Cardiac muscle cell (in vitro differentiated cells and primary cell): ENCODE results near the gene TACO1. TPM values are rescaled to one million over a fixed set of nuclear protein-coding genes. Genes with fewer than 3 reads are reported as not detected.

Experiments used
- DNase-seq, 2 donors: peaks; one replicate each; pipeline versions ENCODE4 v3.0.0 to v3.0.0-alpha.2; 2010 to 2017; ENCODE audit warnings: low read depth in 1 of 2, low spot score in 1 of 2
- H3K27ac ChIP-seq: fragments of 200-600 bp; sonication (generic); 2 replicates; pipeline ENCODE4 v1.5.1; 2016
- H3K27me3 ChIP-seq: fragments of 200-600 bp; sonication (generic); 2 replicates; pipeline ENCODE4 v1.6.0; 2016; ENCODE audit warnings: control low read depth
- H3K36me3 ChIP-seq: fragments of 200-600 bp; sonication (generic); 2 replicates; pipeline ENCODE4 v1.5.1; 2016; ENCODE audit warnings: control low read depth
- H3K4me1 ChIP-seq: fragments of 200-600 bp; sonication (generic); 2 replicates; pipeline ENCODE4 v1.8.1; 2017; ENCODE audit warnings: low read depth, mild to moderate bottlenecking, mixed run types
- H3K4me3 ChIP-seq: fragments of 200-600 bp; sonication (generic); 2 replicates; pipeline ENCODE4 v1.5.1; 2016; ENCODE audit warnings: mild to moderate bottlenecking
- H3K9me3 ChIP-seq: fragments of 200-600 bp; sonication (generic); 2 replicates; pipeline ENCODE4 v1.5.1; 2017; ENCODE audit warnings: low read depth, mild to moderate bottlenecking, control low read depth
- CTCF ChIP-seq: IDR thresholded peaks from 2 replicates; pipeline ENCODE4 v1.5.1; 2012; ENCODE audit warnings: low read depth, mild to moderate bottlenecking, low read length
- polyA plus RNA-seq: library from polyadenylated mRNA; unstranded; fragments of >200 nt; fragmentation: Nextera tagmentation; extraction: Ambion mirVana; gene quantifications from 2 replicates; pipeline ENCODE4 v1.2.1, GENCODE V29; 2016
- total RNA-seq: library from RNA; depleted of rRNA; stranded (reverse); fragments of >200 nt; gene quantifications from 2 replicates; pipeline ENCODE4 v1.2.3, GENCODE V29; 2016

TACO1 gene
- total and polyA plus RNA-seq, 2 experiments from 2014 or later: 25.6 to 54.9 TPM

DNA sequence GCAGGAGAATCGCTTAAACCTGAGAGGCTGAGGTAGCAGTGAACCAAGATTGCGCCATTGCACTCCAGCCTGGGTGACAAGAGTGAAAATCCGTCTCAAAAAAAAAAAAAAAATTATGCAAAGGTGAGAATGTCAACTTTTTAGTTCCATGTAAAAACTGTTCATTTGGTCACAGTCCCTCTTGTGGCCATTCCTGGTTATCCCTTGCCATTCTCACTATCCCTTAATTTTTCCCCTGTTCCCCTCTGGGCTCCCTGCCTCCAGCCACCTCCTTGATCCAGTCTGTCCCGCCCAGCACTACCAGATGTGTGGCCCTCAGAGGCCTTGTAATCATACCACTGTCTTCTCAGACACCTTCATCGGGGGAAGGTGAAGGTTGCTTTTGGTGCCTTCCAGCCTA lies 27.1 kb upstream of the TACO1 start:
- Histone ChIP-seq H3K9me3 (no peaks in the 10 kb centered on the region), H3K4me3 (no peak overlapping the region), H3K4me1 (peaks cover 16% of the 10 kb centered on the region), H3K36me3 (no peaks in the 10 kb centered on the region), H3K27me3 (no peaks in the 10 kb centered on the region), H3K27ac (no peak overlapping the region)
- peak; percentile 34 for TF ChIP-seq CTCF
- peak in 1 of 2 donors; percentile 6 for DNase-seq

DNA sequence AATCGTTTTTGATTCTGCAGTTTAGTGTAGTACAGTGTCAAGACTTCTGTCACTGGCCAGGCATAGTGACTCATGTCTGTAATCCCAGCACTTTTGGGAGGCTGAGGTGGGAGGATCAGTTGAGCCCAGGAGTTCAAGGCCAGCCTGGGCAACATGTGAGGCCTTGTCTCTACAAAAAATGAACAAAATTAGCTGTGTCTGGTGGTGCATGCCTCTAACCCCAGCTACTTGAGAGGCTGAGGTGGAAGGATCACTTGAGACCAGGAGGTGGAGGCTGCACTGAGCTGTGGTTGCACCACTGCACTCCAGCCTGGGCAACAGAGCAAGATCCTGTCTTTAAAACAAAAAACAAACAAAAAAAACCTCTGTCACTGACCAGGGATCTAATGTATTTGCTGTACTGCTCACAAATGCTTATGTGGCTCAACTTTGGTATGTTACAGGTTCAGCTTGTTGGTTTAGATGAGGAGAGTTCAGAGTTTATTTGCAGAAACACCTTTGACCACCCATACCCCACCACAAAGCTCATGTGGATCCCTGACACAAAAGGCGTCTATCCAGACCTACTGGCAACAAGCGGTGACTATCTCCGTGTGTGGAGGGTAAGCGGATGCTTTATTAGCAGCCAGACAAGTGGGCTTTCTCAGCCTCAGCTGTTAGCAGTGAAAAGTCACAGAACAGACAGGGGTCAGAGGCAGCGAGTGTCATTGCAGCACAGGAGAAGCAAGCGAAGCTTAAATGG lies 22.5 kb upstream of the TACO1 start:
- TF ChIP-seq CTCF: no peak
- no peaks in the 10 kb centered on the region for H3K4me1 ChIP-seq
- no peaks in the 10 kb centered on the region for H3K9me3 ChIP-seq

GRCh38 chr17:63578769-63579111 lies 22.0 kb upstream of the TACO1 start:
- Histone ChIP-seq H3K27me3 (no peaks in the 10 kb centered on the region), H3K27ac (peak overlapping the region; percentile 12)
- DNase-seq: no peak

More for the DNA sequence above, 22.5 kb upstream of the TACO1 start:
- peaks cover 18% of the 10 kb centered on the region for H3K36me3 ChIP-seq
- H3K27ac ChIP-seq: peak overlapping the region; percentile 12
- H3K4me3 ChIP-seq: no peak overlapping the region
- H3K27me3 ChIP-seq: no peaks in the 10 kb centered on the region
- no peak for DNase-seq

DNA sequence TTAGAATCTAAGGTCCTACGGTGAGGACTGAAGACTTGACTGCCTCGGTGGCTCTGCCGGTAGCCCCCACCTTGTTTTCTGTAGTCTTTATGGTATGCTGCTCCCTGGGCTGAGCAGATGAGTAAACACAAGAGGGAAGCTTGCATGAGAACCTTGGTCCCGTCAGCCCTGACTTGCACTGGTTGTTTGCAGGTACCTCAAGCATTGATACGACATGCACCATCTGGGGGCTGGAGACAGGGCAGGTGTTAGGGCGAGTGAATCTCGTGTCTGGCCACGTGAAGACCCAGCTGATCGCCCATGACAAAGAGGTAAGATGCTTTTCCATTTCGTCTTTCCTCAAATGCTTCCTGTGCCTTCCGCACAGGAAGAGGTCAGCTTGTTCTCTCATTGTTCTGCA lies 21.1 kb upstream of the TACO1 start:
- no peaks in the 10 kb centered on the region for H3K4me1 ChIP-seq
- no peak overlapping the region for H3K27ac ChIP-seq
- peaks cover 22% of the 10 kb centered on the region for H3K36me3 ChIP-seq
- no peak for DNase-seq
- H3K9me3 ChIP-seq: no peaks in the 10 kb centered on the region
- TF ChIP-seq CTCF: no peak
- H3K4me3 ChIP-seq: no peak overlapping the region
- no peaks in the 10 kb centered on the region for H3K27me3 ChIP-seq

More at GRCh38 chr17:63578769-63579111, 22.0 kb upstream of the TACO1 start:
- H3K4me3 ChIP-seq: no peak overlapping the region
- no peak for TF ChIP-seq CTCF
- peaks cover 22% of the 10 kb centered on the region for H3K36me3 ChIP-seq
- H3K9me3 ChIP-seq: no peaks in the 10 kb centered on the region
- no peaks in the 10 kb centered on the region for H3K4me1 ChIP-seq

DNA sequence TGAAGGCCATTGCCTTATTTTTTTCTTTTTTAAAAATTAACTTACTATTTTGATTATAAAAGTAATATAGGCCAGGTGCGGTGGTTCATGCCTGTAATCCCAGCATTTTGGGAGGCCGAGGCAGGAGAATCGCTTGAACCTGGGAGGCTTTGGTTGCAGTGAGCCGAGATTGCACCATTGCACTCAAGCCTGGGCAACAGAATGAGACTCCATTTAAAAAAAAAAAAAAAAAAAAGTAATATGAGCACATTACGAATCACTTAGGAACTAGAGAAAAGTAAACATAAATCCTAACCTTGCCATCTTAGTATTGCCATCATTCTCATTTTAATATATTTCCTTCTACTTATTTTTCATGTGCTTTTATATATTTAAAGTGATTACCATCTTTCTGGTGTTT lies 12.9 kb upstream of the TACO1 start:
- Histone ChIP-seq H3K4me3 (no peak overlapping the region), H3K9me3 (no peaks in the 10 kb centered on the region), H3K27ac (no peak overlapping the region), H3K27me3 (no peaks in the 10 kb centered on the region), H3K36me3 (peaks cover 46% of the 10 kb centered on the region), H3K4me1 (no peaks in the 10 kb centered on the region)
- no peak for DNase-seq
- TF ChIP-seq CTCF: no peak
